ENCODE data around the gene LTK. TPM values are rescaled to one million over a fixed set of nuclear protein-coding genes. Genes with fewer than 3 reads are reported as not detected.

Gene LTK
- total RNA-seq, 1 experiment from 2014 or later = 10.9 TPM

DNA sequence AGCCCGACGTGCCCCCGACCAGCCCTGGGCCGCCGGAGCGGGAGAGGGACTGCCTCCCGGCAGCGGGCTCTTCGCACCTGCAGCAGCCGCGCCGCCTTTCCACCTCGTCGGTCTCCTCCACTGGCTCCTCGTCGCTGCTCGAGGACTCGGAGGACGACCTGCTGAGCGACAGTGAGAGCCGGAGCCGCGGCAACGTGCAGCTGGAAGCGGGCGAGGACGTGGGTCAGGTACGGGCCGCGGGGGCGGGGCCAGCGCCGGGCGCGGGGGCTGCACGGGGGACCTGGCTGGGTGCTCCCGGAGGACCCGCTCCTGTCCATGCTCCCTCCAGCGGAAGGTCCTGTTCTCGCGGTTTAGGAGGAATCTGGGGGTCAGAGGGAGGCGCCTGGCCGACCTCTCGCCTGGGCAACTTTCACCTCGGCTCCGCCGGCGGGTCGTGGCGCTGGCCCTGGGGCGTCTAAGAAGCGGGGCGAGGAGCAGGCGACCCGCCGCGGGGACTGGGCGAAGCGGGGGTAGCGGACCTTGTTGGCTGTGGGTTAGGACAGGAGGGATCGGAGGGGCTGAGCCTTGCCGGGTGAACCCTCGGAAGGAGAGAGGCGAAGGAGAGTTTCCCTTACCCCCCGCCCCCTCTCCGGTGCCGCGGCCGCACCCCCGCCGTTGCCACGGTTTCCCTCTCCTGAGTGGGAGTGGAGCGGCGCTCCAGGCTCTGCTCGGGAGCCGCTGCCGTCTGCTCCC lies 19.3 kb downstream of the LTK start:
- Mint-ChIP-seq H3K27me3 (ENCODE audit: insufficient read depth, unreplicated experiment) (no peaks in the 10 kb centered on the region), H3K36me3 (ENCODE audit: insufficient read depth, unreplicated experiment) (peaks cover 10% of the 10 kb centered on the region), H3K27ac (ENCODE audit: unreplicated experiment) (no peak overlapping the region), H3K4me1 (ENCODE audit: low read depth, unreplicated experiment) (peaks cover 14% of the 10 kb centered on the region), H3K9me3 (ENCODE audit: unreplicated experiment) (no peaks in the 10 kb centered on the region), H3K4me3 (ENCODE audit: unreplicated experiment) (peak overlapping the region; percentile 77)
- no peaks in the 10 kb centered on the region; the same call in 1 of the 2 replicates for H3K36me3 ChIP-seq (ENCODE audit: control insufficient read depth, insufficient read depth, low read length)
- intact Hi-C loops (cut with micrococcal nuclease; ENCODE audit: unreplicated experiment) = no loop called here
- no peaks in the 10 kb centered on the region for H3K27me3 ChIP-seq (replicated peaks; ENCODE audit: control insufficient read depth, insufficient read depth, low read length)
- TF ChIP-seq, protein P1, sequence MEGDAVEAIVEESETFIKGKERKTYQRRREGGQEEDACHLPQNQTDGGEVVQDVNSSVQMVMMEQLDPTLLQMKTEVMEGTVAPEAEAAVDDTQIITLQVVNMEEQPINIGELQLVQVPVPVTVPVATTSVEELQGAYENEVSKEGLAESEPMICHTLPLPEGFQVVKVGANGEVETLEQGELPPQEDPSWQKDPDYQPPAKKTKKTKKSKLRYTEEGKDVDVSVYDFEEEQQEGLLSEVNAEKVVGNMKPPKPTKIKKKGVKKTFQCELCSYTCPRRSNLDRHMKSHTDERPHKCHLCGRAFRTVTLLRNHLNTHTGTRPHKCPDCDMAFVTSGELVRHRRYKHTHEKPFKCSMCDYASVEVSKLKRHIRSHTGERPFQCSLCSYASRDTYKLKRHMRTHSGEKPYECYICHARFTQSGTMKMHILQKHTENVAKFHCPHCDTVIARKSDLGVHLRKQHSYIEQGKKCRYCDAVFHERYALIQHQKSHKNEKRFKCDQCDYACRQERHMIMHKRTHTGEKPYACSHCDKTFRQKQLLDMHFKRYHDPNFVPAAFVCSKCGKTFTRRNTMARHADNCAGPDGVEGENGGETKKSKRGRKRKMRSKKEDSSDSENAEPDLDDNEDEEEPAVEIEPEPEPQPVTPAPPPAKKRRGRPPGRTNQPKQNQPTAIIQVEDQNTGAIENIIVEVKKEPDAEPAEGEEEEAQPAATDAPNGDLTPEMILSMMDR (IDR thresholded peaks at IDR 0.05; ENCODE audit: insufficient read depth in 1 of 2, low read depth in 1 of 2, low read length in 1 of 2, severe bottlenecking in 1 of 2, unreplicated experiment in 1 of 2) = peak; percentile 15 to 18
- peak overlapping the region; percentile 81 for H3K4me3 ChIP-seq (ENCODE audit: low read depth, low read length)
- no TSS peak for BruUV-seq (replicated peaks)
- no peaks in the 10 kb centered on the region for H3K9me3 ChIP-seq
- ChIA-PET POLR2A (interaction anchor here (1.4 to 1.5 kb wide), 2 partner anchors 29 to 280 kb away, joined by 6 to 7 read pairs; partner anchors contain the start of gene MAPKBP1), CTCF (interaction anchor here (0.6 to 1.0 kb wide), 3 partner anchors 25 to 29 kb away, joined by 3 to 4 read pairs (median 3); no protein-coding TSS in a partner anchor)
- peaks cover 18% of the 10 kb centered on the region for H3K4me1 ChIP-seq
- DNase-seq = peak; percentile 81 to 85

DNA sequence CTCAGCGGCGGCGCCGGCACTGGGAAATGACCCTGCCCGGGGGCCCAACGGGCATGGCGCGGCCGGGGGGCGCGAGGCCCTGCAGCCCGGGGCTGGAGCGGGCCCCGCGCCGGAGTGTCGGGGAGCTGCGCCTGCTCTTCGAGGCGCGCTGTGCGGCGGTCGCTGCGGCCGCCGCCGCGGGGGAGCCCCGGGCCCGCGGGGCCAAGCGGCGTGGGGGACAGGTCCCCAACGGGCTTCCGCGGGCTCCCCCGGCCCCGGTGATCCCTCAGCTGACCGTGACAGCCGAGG lies 19.8 kb downstream of the LTK start:
- Histone ChIP-seq H3K4me3 (ENCODE audit: low read depth, low read length) (peak overlapping the region; percentile 81), H3K27me3 (replicated peaks; ENCODE audit: control insufficient read depth, insufficient read depth, low read length) (no peaks in the 10 kb centered on the region), H3K9me3 (no peaks in the 10 kb centered on the region), H3K4me1 (peaks cover 18% of the 10 kb centered on the region), H3K36me3 (ENCODE audit: control insufficient read depth, insufficient read depth, low read length) (no peaks in the 10 kb centered on the region; the same call in 1 of the 2 replicates)
- intact Hi-C loops (cut with micrococcal nuclease; ENCODE audit: unreplicated experiment) = loop anchor here (1.0 kb wide), 1 partner anchor 29 kb away; no protein-coding TSS in a partner anchor
- H3K4me1 Mint-ChIP-seq (ENCODE audit: low read depth, unreplicated experiment) = peaks cover 14% of the 10 kb centered on the region
- CTCF ChIA-PET = interaction anchor here (0.6 to 1.1 kb wide), 4 partner anchors 24 to 74 kb away, joined by 3 to 5 read pairs (median 4); no protein-coding TSS in a partner anchor
- H3K9me3 Mint-ChIP-seq (ENCODE audit: unreplicated experiment) = no peaks in the 10 kb centered on the region
- DNase-seq = no peak
- peaks cover 10% of the 10 kb centered on the region for H3K36me3 Mint-ChIP-seq (ENCODE audit: insufficient read depth, unreplicated experiment)
- peak overlapping the region; percentile 77 for H3K4me3 Mint-ChIP-seq (ENCODE audit: unreplicated experiment)
- no peaks in the 10 kb centered on the region for H3K27me3 Mint-ChIP-seq (ENCODE audit: insufficient read depth, unreplicated experiment)
- POLR2A ChIA-PET = interaction anchor here (1.5 kb wide), 1 partner anchor 281 kb away, joined by 7 read pairs; the partner anchor contains the start of gene MAPKBP1
- TF ChIP-seq, protein P1 (IDR thresholded peaks at IDR 0.05; ENCODE audit: insufficient read depth in 1 of 2, low read depth in 1 of 2, low read length in 1 of 2, severe bottlenecking in 1 of 2, unreplicated experiment in 1 of 2) = no peak
- no peak overlapping the region for H3K27ac Mint-ChIP-seq (ENCODE audit: unreplicated experiment)
- no TSS peak for BruUV-seq (replicated peaks)

DNA sequence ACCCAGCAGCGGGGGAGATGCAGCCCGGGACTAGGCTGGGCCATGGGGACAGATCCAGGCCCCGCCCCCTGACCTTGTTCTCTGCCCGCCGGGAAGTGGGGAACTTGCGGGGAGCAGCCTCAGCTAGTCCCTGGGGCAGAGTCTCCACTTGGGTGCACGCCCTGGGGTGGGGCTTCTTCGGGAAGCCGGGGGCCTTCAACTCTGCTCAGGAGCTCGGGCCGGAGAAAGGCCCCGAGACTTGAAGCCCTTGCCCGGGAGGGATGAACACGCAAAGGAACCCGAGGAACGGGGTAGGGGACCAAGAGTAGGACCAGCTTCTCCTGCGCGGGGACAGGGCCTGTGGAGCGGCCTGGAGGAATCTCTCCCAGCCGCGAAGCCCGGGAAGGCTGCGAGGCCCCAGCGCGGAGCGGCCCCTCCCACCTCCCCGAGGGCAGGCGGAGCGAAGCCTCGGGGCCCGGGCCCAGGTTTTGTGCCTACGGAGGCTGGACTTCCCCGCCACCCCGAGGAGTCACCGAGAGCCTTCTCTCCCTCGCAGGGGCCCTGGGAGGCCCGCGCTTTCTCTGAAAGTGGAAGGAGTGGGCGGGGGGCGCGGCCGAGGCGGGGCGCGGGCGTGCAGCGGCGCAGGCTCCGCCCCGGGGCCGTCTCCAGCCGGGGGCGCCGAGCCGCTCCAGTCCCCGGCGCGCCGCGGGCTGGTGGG lies 20.3 kb downstream of the LTK start, which contains the start of gene ITPKA:
Gene ITPKA (plus strand): TSS at position 670 of the 697 bp plus-strand sequence. CDS start 54 bp downstream, outside the sequence.
- Histone ChIP-seq H3K4me3 (ENCODE audit: low read depth, low read length) (peak within 1 kb of the TSS; percentile 81), H3K27me3 (replicated peaks; ENCODE audit: control insufficient read depth, insufficient read depth, low read length) (no peaks in the 10 kb centered on the region), H3K36me3 (ENCODE audit: control insufficient read depth, insufficient read depth, low read length) (no peaks in the 10 kb centered on the region; the same call in 1 of the 2 replicates), H3K4me1 (peaks cover 18% of the 10 kb centered on the region), H3K9me3 (no peaks in the 10 kb centered on the region)
- H3K4me1 Mint-ChIP-seq (ENCODE audit: low read depth, unreplicated experiment) = peaks cover 14% of the 10 kb centered on the region
- BruUV-seq (replicated peaks) = no TSS peak
- TF ChIP-seq, protein P1 (IDR thresholded peaks at IDR 0.05; ENCODE audit: insufficient read depth in 1 of 2, low read depth in 1 of 2, low read length in 1 of 2, severe bottlenecking in 1 of 2, unreplicated experiment in 1 of 2) = no peak
- CTCF ChIA-PET = interaction anchor here (0.5 to 2.0 kb wide), 5 partner anchors 18 to 75 kb away, joined by 3 to 13 read pairs (median 3); partner anchors contain the start of gene RPAP1
- POLR2A ChIA-PET = interaction anchor here (1.5 kb wide), 1 partner anchor 281 kb away, joined by 7 read pairs; the partner anchor contains the start of gene MAPKBP1
- H3K36me3 Mint-ChIP-seq (ENCODE audit: insufficient read depth, unreplicated experiment) = peaks cover 10% of the 10 kb centered on the region
- no peaks in the 10 kb centered on the region for H3K9me3 Mint-ChIP-seq (ENCODE audit: unreplicated experiment)
- peak within 1 kb of the TSS; percentile 95 for H3K4me3 Mint-ChIP-seq (ENCODE audit: unreplicated experiment)
- no peaks in the 10 kb centered on the region for H3K27me3 Mint-ChIP-seq (ENCODE audit: insufficient read depth, unreplicated experiment)
- peak within 1 kb of the TSS; percentile 4 for H3K27ac Mint-ChIP-seq (ENCODE audit: unreplicated experiment)
- intact Hi-C loops (cut with micrococcal nuclease; ENCODE audit: unreplicated experiment) = loop anchor here (1.0 kb wide), 1 partner anchor 28 kb away; no protein-coding TSS in a partner anchor
- DNase-seq = peak; percentile 90 to 92
